Activated CD4-positive, alpha-beta memory T cell treated with anti-CD3 and anti-CD28 coated beads for 36 hours (primary cell): ENCODE measurements around the gene FUT3. TPM values are rescaled to one million over a fixed set of nuclear protein-coding genes. Genes with fewer than 3 reads are reported as not detected.

Source experiments
- CTCF ChIA-PET: fragments of 350-600 bp; sonication (Branson Sonifier 250); formaldehyde crosslinking; loops from one replicate; lab custom pipeline; 2021; ENCODE audit warnings: antibody characterized with exemption, inconsistent platforms; lab: Charles Lee
- POLR2A ChIA-PET: fragments of 350-600 bp; sonication (Branson Sonifier 250); formaldehyde crosslinking; loops from one replicate; lab custom pipeline; 2021; ENCODE audit warnings: antibody characterized with exemption; lab: Charles Lee
- DNase-seq: peaks from one replicate; pipeline ENCODE4 v3.0.0-alpha.2; 2020
- H3K27ac Mint-ChIP-seq: one replicate; pipeline ENCODE4 v1.8.0; 2021; ENCODE audit warnings: mixed read lengths
- H3K27me3 Mint-ChIP-seq: one replicate; pipeline ENCODE4 v1.8.0; 2021; ENCODE audit warnings: mixed read lengths
- H3K36me3 Mint-ChIP-seq: one replicate; pipeline ENCODE4 v1.8.0; 2021; ENCODE audit warnings: mixed read lengths
- H3K4me1 Mint-ChIP-seq: one replicate; pipeline ENCODE4 v1.8.0; 2021; ENCODE audit warnings: low read depth, mixed read lengths
- H3K4me3 Mint-ChIP-seq: one replicate; pipeline ENCODE4 v1.8.0; 2021; ENCODE audit warnings: mild to moderate bottlenecking, mixed read lengths
- H3K9me3 Mint-ChIP-seq: one replicate; pipeline ENCODE4 v1.8.0; 2021; ENCODE audit warnings: mixed read lengths
- intact Hi-C: fragments of 100-400 bp; cut with micrococcal nuclease; formaldehyde crosslinking; loops from one replicate; pipeline ENCODE4 v1.15.1; 2023
- total RNA-seq, 2 experiments: library from RNA; stranded (reverse); gene quantifications; one replicate each; pipeline ENCODE4 v1.2.3, GENCODE V29; 2021

Gene FUT3
- total RNA-seq, 2 experiments from 2014 or later = not detected

DNA sequence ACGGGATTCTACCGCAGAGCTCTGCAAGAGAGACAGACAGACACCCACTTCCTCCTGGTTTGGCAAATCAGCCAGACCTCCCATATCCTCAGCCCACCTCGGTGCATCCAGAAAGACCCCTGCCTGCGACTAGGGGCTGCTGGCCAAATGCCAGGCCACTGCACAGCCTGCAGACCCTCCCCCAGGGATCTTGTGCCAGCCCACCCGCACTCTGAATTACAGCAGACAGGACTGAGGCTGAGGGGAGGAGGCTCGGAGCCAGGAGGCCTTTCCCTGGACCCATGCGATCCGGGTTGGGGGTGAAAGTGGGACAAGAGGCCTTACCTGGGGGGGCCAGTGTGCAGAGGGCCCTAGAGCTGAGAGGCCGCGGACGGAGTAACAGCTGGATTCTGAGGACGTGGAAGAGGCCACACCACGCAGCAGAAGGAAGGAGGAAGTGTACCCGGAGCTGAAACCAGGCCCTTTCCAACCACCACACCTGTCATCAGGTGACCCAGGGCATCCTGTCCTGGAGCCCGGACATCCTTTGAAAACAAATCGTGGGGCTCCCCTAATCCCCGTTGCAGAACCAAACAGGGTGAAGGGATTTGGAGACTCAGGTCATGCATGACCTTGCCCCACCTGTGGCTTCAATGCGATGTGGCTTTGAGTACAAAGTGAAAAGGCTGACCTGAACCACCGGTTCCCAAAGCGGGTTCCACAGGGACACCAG is 12.7 kb downstream of the FUT3 start:
- ChIA-PET CTCF (interaction anchor here (1.9 kb wide), 1 partner anchor 34 kb away, joined by 6 read pairs; no protein-coding TSS in a partner anchor), POLR2A (no interaction called here)
- no peak overlapping the region for H3K4me3 Mint-ChIP-seq
- no peak overlapping the region for H3K27ac Mint-ChIP-seq
- no peaks in the 10 kb centered on the region for H3K9me3 Mint-ChIP-seq
- intact Hi-C loops = no loop called here
- no peak for DNase-seq
- peaks cover 3% of the 10 kb centered on the region for H3K27me3 Mint-ChIP-seq
- no peaks in the 10 kb centered on the region for H3K36me3 Mint-ChIP-seq
- no peaks in the 10 kb centered on the region for H3K4me1 Mint-ChIP-seq

DNA sequence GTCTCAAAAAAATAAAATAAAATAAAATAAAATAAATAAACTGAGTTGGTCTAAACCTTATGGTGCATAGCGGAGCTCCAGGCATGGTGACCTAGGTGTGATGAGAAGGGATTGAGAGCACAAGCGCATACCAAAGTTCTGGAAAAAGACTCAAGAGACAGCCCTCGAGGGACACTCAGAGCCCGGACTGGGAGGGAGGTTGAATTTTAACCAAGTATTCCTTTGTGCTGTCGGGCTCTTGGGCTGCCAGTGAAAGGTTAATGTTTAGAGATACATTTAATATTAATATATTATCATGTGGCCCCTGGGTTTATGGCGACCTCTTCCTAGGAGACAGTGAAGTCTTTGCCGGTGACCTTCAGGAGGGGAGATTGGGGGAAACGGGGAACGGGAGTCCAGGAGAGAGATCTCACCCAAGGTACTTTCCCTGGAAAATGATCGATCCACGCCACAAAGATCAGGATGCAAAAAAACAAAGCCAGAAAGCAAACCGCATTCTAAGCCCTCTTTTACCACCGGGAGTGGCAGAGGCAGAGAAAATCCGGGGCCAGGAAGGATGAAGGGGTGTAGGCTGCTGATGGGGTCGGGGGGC is 13.4 kb downstream of the FUT3 start:
- H3K9me3 Mint-ChIP-seq = no peaks in the 10 kb centered on the region
- no peak overlapping the region for H3K27ac Mint-ChIP-seq
- peaks cover 3% of the 10 kb centered on the region for H3K27me3 Mint-ChIP-seq
- CTCF ChIA-PET = interaction anchor here (1.9 kb wide), 1 partner anchor 34 kb away, joined by 6 read pairs; no protein-coding TSS in a partner anchor
- POLR2A ChIA-PET = no interaction called here
- DNase-seq = no peak
- H3K4me3 Mint-ChIP-seq = no peak overlapping the region
- intact Hi-C loops = no loop called here
- no peaks in the 10 kb centered on the region for H3K4me1 Mint-ChIP-seq
- H3K36me3 Mint-ChIP-seq = no peaks in the 10 kb centered on the region

DNA sequence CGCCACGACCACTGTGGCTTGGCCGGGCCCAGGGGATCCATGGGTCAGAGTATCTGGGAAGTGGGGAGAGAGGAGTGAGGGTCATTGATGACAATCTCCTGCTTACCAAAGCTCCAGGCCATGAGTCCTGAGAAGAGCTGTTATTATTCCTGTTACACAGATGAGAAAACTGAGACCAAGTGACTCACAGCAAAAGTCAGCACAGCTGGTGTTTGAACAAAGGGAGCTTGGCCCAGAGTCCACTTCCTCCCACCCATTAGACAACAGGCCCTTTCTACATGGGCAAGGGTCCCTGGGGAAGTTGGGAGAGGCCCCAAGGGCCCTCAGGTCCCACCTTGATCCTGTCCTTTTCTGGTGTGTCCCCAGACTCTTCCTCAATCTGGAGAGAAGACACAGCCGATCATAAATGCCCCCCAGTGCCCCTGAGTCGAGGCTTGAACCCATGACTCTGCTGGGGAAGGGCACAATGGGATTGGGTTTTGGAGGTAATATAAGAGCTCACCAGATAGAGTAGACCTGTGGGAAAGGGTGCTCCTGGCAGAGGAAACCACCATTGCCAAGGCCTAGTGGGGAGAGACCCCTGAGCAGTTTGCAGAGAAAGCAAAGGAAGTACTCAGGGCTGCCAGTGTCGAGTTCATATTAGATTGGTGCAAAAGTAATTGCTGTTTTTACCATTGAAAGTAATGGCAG is 18.6 kb downstream of the FUT3 start:
- Mint-ChIP-seq H3K4me1 (no peaks in the 10 kb centered on the region), H3K36me3 (peaks cover 2% of the 10 kb centered on the region), H3K9me3 (no peaks in the 10 kb centered on the region), H3K27ac (no peak overlapping the region), H3K27me3 (peaks cover 3% of the 10 kb centered on the region), H3K4me3 (no peak overlapping the region)
- intact Hi-C loops = no loop called here
- no peak for DNase-seq
- ChIA-PET CTCF (no interaction called here), POLR2A (no interaction called here)

DNA sequence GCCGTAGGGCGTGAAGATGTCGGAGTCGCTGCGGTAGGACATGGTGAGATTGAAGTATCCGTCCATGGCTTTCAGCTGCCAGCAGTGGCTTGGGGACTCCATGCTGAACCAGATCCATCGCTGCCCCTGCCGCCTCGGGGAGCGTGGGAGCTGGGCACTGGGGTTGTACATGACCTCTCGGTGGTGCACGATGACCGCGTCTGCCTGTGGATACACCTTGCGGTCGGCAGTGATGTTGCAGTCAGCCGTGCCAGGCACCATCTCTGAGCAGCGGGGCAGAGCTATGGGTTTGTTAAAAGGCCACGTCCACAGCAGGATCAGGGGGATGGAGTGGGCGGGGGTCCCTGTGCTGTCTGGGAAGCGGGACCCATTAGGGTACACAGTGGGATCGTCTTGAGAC is 19.2 kb downstream of the FUT3 start:
- no peak for DNase-seq
- POLR2A ChIA-PET = no interaction called here
- Mint-ChIP-seq H3K4me3 (no peak overlapping the region), H3K36me3 (peaks cover 2% of the 10 kb centered on the region), H3K27me3 (no peaks in the 10 kb centered on the region), H3K9me3 (no peaks in the 10 kb centered on the region), H3K4me1 (no peaks in the 10 kb centered on the region), H3K27ac (no peak overlapping the region)
- CTCF ChIA-PET = no interaction called here
- intact Hi-C loops = no loop called here

DNA sequence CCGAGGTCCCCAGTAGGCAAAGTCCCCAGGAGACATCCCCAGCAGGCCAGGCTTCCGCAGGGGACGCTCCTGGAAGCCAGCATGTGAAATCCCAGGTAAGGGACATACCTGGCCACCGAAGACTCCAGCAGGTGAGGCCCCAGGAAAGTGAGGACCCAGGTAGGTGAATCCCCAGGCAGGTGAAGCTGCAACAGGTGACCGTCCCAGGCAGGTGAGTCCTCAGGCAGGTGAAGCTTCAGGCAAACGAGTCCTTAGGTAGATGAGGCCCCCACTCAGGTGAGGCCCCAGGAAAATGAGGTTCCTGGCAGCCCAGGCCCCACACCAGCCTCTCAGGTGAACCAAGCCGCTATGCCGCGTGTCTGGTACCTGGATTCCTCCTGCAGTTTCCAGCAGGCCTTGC is 20.1 kb downstream of the FUT3 start:
- peaks cover 4% of the 10 kb centered on the region for H3K4me1 Mint-ChIP-seq
- POLR2A ChIA-PET = no interaction called here
- no peaks in the 10 kb centered on the region for H3K27me3 Mint-ChIP-seq
- CTCF ChIA-PET = no interaction called here
- no peak for DNase-seq
- no peak overlapping the region for H3K4me3 Mint-ChIP-seq
- no peaks in the 10 kb centered on the region for H3K9me3 Mint-ChIP-seq
- no peak overlapping the region for H3K27ac Mint-ChIP-seq
- peaks cover 2% of the 10 kb centered on the region for H3K36me3 Mint-ChIP-seq
- intact Hi-C loops = no loop called here

- CTCF ChIA-PET = interaction anchor here (1.7 to 3.8 kb wide), 2 partner anchors 26 to 140 kb away, joined by 5 to 70 read pairs; partner anchors contain the start of genes NRTN and RPL36
- Mint-ChIP-seq H3K4me1 (peaks cover 4% of the 10 kb centered on the region), H3K9me3 (no peaks in the 10 kb centered on the region), H3K27me3 (no peaks in the 10 kb centered on the region), H3K36me3 (peaks cover 2% of the 10 kb centered on the region), H3K4me3 (peak overlapping the region; percentile 41), H3K27ac (peak overlapping the region; percentile 45)
- DNase-seq = no peak
- POLR2A ChIA-PET = interaction anchor here (2.2 to 2.7 kb wide), 2 partner anchors 74 to 111 kb away, joined by 7 to 36 read pairs; partner anchors contain the start of genes NDUFA11 and VMAC
- intact Hi-C loops = loop anchor here (2.0 to 5.0 kb wide), 2 partner anchors 25 to 123 kb away; partner anchors contain the start of gene NRTN
Observed at GRCh38 chr19:5829567-5830310, 21.5 kb downstream of the FUT3 start.

- Mint-ChIP-seq H3K4me1 (peaks cover 4% of the 10 kb centered on the region), H3K36me3 (peaks cover 2% of the 10 kb centered on the region), H3K27ac (peak overlapping the region; percentile 97), H3K27me3 (no peaks in the 10 kb centered on the region), H3K9me3 (no peaks in the 10 kb centered on the region), H3K4me3 (peak overlapping the region; percentile 98)
- peak; percentile 48 for DNase-seq
- ChIA-PET POLR2A (interaction anchor here (0.7 to 2.7 kb wide), 14 partner anchors 25 to 282 kb away, joined by 3 to 36 read pairs (median 4); partner anchors contain the start of genes CATSPERD, DUS3L, LONP1 and NDUFA11), CTCF (interaction anchor here (0.8 to 3.8 kb wide), 7 partner anchors 16 to 139 kb away, joined by 3 to 70 read pairs (median 5); partner anchors contain the start of genes NDUFA11, NRTN and RPL36)
- intact Hi-C loops = loop anchor here (1.0 to 5.0 kb wide), 3 partner anchors 24 to 123 kb away; partner anchors contain the start of genes DUS3L and NRTN
Observed at GRCh38 chr19:5828661-5829566, 22.3 kb downstream of the FUT3 start.

DNA sequence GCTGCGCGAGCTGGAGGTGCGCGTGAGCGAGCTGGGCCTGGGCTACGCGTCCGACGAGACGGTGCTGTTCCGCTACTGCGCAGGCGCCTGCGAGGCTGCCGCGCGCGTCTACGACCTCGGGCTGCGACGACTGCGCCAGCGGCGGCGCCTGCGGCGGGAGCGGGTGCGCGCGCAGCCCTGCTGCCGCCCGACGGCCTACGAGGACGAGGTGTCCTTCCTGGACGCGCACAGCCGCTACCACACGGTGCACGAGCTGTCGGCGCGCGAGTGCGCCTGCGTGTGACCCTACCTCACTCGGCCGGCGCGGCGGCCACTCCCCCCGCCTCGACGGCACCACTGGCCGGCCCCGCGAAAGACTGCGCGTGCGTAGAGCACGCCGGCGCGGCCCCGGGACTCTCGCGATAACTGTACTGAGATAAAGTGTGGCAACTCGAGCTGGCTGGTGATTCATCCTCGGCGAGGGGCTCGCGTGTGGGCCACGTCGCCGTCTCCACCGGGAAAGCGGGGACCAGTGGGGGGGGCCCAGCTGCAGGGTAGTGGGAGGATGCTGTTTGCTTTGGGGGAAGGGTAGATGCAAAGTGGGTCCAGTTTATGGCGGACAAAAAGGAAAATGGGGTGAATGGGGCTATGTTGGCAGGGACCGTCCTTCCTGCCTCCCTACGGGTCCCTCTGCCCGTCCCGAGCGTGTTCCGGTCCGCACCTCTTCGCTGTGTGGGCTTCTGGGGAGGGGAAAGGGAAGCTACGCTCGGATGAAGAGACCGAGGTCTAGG is 23.2 kb downstream of the FUT3 start:
- intact Hi-C loops = loop anchor here (1.0 to 5.0 kb wide), 4 partner anchors 23 to 124 kb away; partner anchors contain the start of genes CATSPERD, DUS3L, LONP1 and NRTN
- Mint-ChIP-seq H3K27ac (peak overlapping the region; percentile 97), H3K4me3 (peak overlapping the region; percentile 98), H3K9me3 (no peaks in the 10 kb centered on the region), H3K4me1 (peaks cover 4% of the 10 kb centered on the region), H3K27me3 (no peaks in the 10 kb centered on the region), H3K36me3 (peaks cover 2% of the 10 kb centered on the region)
- DNase-seq = peak; percentile 97
- CTCF ChIA-PET = interaction anchor here (0.8 to 3.8 kb wide), 11 partner anchors 15 to 194 kb away, joined by 3 to 70 read pairs (median 4); partner anchors contain the start of genes NDUFA11, NRTN and RPL36
- POLR2A ChIA-PET = interaction anchor here (0.7 to 2.7 kb wide), 16 partner anchors 24 to 283 kb away, joined by 3 to 36 read pairs (median 4); partner anchors contain the start of genes CATSPERD, DUS3L, LONP1 and NDUFA11

DNA sequence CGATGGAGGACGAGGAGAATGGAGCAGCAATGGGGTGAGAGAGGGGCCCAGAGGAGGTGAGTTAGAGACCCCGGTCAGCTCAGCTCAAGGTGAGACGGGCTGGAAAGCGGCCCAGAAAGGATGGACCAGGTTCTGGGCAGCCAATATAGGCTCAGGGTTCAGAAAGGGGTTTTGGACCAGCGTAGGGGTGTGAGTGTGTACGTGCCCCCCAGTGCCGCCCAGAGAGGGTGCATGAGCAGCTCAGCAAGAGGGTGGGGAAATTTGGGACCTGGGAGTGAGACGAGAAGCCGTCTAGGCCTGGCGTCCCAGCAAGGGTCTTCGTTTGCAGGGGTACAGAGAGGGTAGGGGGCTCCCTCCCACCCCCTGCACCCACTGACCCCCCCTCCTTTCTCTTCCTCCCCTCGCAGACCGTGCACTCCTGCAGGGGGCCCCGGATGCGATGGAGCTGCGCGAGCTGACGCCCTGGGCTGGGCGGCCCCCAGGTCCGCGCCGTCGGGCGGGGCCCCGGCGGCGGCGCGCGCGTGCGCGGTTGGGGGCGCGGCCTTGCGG is 23.8 kb downstream of the FUT3 start:
- CTCF ChIA-PET = interaction anchor here (0.9 to 3.8 kb wide), 8 partner anchors 19 to 195 kb away, joined by 3 to 70 read pairs (median 4); partner anchors contain the start of genes NRTN and RPL36
- Mint-ChIP-seq H3K9me3 (no peaks in the 10 kb centered on the region), H3K27me3 (no peaks in the 10 kb centered on the region), H3K36me3 (peaks cover 2% of the 10 kb centered on the region), H3K4me3 (peak overlapping the region; percentile 65), H3K27ac (peak overlapping the region; percentile 43), H3K4me1 (peaks cover 4% of the 10 kb centered on the region)
- POLR2A ChIA-PET = interaction anchor here (0.8 to 2.7 kb wide), 12 partner anchors 24 to 284 kb away, joined by 3 to 36 read pairs (median 4); partner anchors contain the start of genes CATSPERD, DUS3L, LONP1 and NDUFA11
- intact Hi-C loops = loop anchor here (1.0 to 5.0 kb wide), 2 partner anchors 107 to 125 kb away; partner anchors contain the start of genes CATSPERD and LONP1
- no peak for DNase-seq
